K562 (cell line): ENCODE measurements around the gene GABBR1.

ENCODE experiments used
- GATA2 ChIP-seq: sonication (generic); formaldehyde crosslinking; IDR thresholded peaks from 2 replicates; pipeline ENCODE4 v1.4.0; 2020; ENCODE audit warnings: mild to moderate bottlenecking, missing genetic modification reagents
- HDAC6 ChIP-seq: IDR thresholded peaks from 2 replicates; pipeline ENCODE4 v1.6.1; 2012; ENCODE audit warnings: low read depth, mild to moderate bottlenecking, control low read depth, inconsistent platforms, low read length, moderate library complexity

GRCh38 chr6:29554764-29555163, 78.2 kb downstream of the GABBR1 start:
- no peak for TF ChIP-seq HDAC6
- TF ChIP-seq GATA2 = no peak
